Thoracic aorta (tissue), 2 donors: ENCODE data around the gene APBA3. TPM values are rescaled to one million over a fixed set of nuclear protein-coding genes. Genes with fewer than 3 reads are reported as not detected.

Source experiments
- ATAC-seq: fragments of 150-250 bp; one replicate; pipeline ENCODE4 v1.8.0; 2017; ENCODE audit warnings: low read depth; ENCODE audit not compliant: insufficient number of reproducible peaks, low FRiP score
- DNase-seq: peaks from one replicate; pipeline ENCODE4 v3.0.0-alpha.2; 2020; ENCODE audit warnings: low spot score
- H3K27ac ChIP-seq, 2 donors: fragments of 200-600 bp; sonication (generic); 1 replicate in 1 of 2; 2 replicates in 1 of 2; pipeline ENCODE4 v1.5.1; 2016; ENCODE audit warnings: mild to moderate bottlenecking in 2 of 2, moderate library complexity in 2 of 2
- H3K27me3 ChIP-seq: fragments of 200-600 bp; sonication (generic); replicated peaks from 2 replicates; pipeline ENCODE4 v1.6.0; 2016; ENCODE audit warnings: mild to moderate bottlenecking; ENCODE audit not compliant: insufficient read depth
- H3K36me3 ChIP-seq: fragments of 200-600 bp; sonication (generic); one replicate; pipeline ENCODE4 v1.5.1; 2016
- H3K4me1 ChIP-seq, 2 donors: fragments of 200-600 bp; sonication (generic); 1 replicate in 1 of 2; 2 replicates in 1 of 2; pipeline versions ENCODE4 v1.5.1 to v1.6.0; 2016; ENCODE audit warnings: low read depth in 2 of 2, mild to moderate bottlenecking in 1 of 2; ENCODE audit not compliant: control insufficient read depth in 1 of 2
- H3K4me3 ChIP-seq: fragments of 200-600 bp; sonication (generic); 2 replicates; pipeline ENCODE4 v1.5.1; 2016; ENCODE audit warnings: mild to moderate bottlenecking
- H3K9me3 ChIP-seq: fragments of 200-600 bp; sonication (generic); 2 replicates; pipeline ENCODE4 v1.5.1; 2016
- total RNA-seq, 2 donors: library from RNA; depleted of rRNA; stranded (reverse); fragments of >200 nt; gene quantifications; one replicate each; pipeline versions ENCODE4 v1.1.0 to v1.2.3, GENCODE V29; 2016
- TF ChIP-seq, protein P1 (sequence below): fragments of 200-600 bp; sonication (generic); IDR thresholded peaks from one replicate; pipeline ENCODE4 v1.5.1; 2019; ENCODE audit warnings: antibody characterized with exemption

APBA3 gene
- total RNA-seq, 2 donors from 2014 or later, result 17.4 to 26.8 TPM

- no peak for ATAC-seq
- DNase-seq, result no peak
- Histone ChIP-seq H3K9me3 (no peaks in the 10 kb centered on the region), H3K4me1 (peaks cover 10 to 20% of the 10 kb centered on the region in 2 donors), H3K27ac (no peak overlapping the region), H3K36me3 (no peaks in the 10 kb centered on the region), H3K27me3 (no peaks in the 10 kb centered on the region), H3K4me3 (no peak overlapping the region)
- TF ChIP-seq, protein P1, sequence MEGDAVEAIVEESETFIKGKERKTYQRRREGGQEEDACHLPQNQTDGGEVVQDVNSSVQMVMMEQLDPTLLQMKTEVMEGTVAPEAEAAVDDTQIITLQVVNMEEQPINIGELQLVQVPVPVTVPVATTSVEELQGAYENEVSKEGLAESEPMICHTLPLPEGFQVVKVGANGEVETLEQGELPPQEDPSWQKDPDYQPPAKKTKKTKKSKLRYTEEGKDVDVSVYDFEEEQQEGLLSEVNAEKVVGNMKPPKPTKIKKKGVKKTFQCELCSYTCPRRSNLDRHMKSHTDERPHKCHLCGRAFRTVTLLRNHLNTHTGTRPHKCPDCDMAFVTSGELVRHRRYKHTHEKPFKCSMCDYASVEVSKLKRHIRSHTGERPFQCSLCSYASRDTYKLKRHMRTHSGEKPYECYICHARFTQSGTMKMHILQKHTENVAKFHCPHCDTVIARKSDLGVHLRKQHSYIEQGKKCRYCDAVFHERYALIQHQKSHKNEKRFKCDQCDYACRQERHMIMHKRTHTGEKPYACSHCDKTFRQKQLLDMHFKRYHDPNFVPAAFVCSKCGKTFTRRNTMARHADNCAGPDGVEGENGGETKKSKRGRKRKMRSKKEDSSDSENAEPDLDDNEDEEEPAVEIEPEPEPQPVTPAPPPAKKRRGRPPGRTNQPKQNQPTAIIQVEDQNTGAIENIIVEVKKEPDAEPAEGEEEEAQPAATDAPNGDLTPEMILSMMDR, result no peak
These were observed 60.3 kb downstream of the APBA3 start for GRCh38 chr19:3701200-3701599.

Other genes with a start within 250 kb of the APBA3 start
- gene TEKTIP1, start 222.5 kb downstream of the APBA3 start, total RNA-seq, result not detected
- 100 to 1,000 TPM in 1 of 2 donors, 10 to 100 TPM in 1; 85.6 to 112 TPM for gene MFSD12, start 204.1 kb downstream of the APBA3 start, total RNA-seq
- gene HMG20B, start 188.7 kb downstream of the APBA3 start, total RNA-seq, result 100 to 1,000 TPM in 1 of 2 donors, 10 to 100 TPM in 1; 90.8 to 120 TPM
- 1 to 10 TPM; 1.1 to 1.6 TPM for gene GIPC3, start 176.2 kb downstream of the APBA3 start, total RNA-seq
- gene TBXA2R, start 154.8 kb downstream of the APBA3 start, total RNA-seq, result 10 to 100 TPM; 29.4 to 39.1 TPM
- 10 to 100 TPM; 33.4 to 38.0 TPM for gene CACTIN, start 134.9 kb downstream of the APBA3 start, total RNA-seq
- gene PIP5K1C, start 61.2 kb downstream of the APBA3 start, total RNA-seq, result 10 to 100 TPM; 82.6 to 84.5 TPM
- gene TJP3, start 53.3 kb downstream of the APBA3 start, total RNA-seq, result 1 to 10 TPM in 1 of 2 donors, under 1 TPM in 1; 0.41 to 2.1 TPM
- 10 to 100 TPM; 32.4 to 56.9 TPM for gene MRPL54, start 990 bp upstream of the APBA3 start, total RNA-seq
- not detected for gene RAX2, start 10.5 kb upstream of the APBA3 start, total RNA-seq
- gene MATK, start 24.7 kb upstream of the APBA3 start, total RNA-seq, result 1 to 10 TPM; 5.4 to 6.4 TPM
- not detected for gene ZFR2, start 107.3 kb upstream of the APBA3 start, total RNA-seq
- not detected for gene ATCAY, start 119.0 kb upstream of the APBA3 start, total RNA-seq
- 1 to 10 TPM in 1 of 2 donors, not detected in 1; 1.8 TPM for gene NMRK2, start 171.4 kb upstream of the APBA3 start, total RNA-seq
- 100 to 1,000 TPM; 167 to 241 TPM for gene DAPK3, start 209.4 kb upstream of the APBA3 start, total RNA-seq
- gene EEF2, start 223.8 kb upstream of the APBA3 start, total RNA-seq, result 1,000 to 10,000 TPM; 1,268 to 1,436 TPM
- gene PIAS4, start 246.0 kb upstream of the APBA3 start, total RNA-seq, result 10 to 100 TPM; 10.2 to 32.2 TPM